GM19193 (cell line): ENCODE measurements around the gene DMRTC2.

Experiments
- POLR2A ChIP-seq: IDR thresholded peaks from 4 replicates; pipeline ENCODE4 v1.6.1; 2011; ENCODE audit not compliant: insufficient read depth, insufficient read length; ENCODE audit errors: extremely low read depth

Gene DMRTC2

GRCh38 chr19:41821003-41821735, 23.7 kb upstream of the DMRTC2 start:
- TF ChIP-seq POLR2A = no peak

GRCh38 chr19:41837981-41838708, 6.7 kb upstream of the DMRTC2 start:
- no peak for TF ChIP-seq POLR2A

DNA sequence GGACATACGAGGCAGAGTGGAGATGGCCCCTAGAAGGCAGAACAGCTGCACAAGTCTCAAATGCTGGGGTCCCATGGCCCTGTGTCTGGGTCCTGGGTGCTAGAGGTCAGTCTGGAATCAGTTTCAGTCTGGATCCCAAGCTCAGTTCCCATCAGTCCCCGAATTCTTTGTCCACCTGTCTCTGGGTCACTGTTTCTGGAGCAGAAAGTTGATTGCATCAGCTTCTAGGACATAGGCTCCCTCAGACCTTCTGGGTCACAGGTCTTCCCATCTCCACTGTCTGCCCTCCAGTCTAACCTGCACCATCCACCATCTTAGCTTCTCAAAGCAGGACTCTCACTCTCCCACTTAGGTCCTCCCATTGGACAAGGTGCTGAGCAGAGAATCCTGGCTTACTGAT, 5.6 kb upstream of the DMRTC2 start:
- no peak for TF ChIP-seq POLR2A

- no peak for TF ChIP-seq POLR2A
Measured at GRCh38 chr19:41843371-41843770, 1.5 kb upstream of the DMRTC2 start.

DNA sequence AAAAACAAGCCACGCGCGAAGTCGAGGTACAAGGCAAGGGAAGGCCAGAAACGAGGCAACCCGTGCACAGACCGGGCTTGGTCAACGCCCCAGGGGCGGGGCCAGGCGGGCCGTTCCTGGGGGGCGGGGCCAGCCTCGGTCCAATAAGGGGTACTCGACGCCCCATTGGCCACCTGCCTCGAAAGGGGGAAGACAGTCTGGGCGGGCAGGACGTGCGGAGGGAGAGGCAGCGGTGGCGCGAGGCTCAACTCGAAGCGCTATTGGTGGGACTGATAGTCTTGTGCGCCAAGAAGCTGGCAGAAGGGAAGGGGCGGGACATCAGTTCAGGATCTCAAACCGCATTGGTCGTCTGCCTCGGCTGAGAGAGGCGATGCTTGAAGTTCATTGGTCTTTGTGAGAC, 241 bp upstream of the DMRTC2 start, which contains the start of gene LYPD4:
TSS of gene LYPD4 (minus strand) at position 83 of the 400 bp plus-strand sequence. CDS start 5,398 bp downstream, outside the sequence.
- no peak for TF ChIP-seq POLR2A

GRCh38 chr19:41845051-41845590, 279 bp downstream of the DMRTC2 start:
- TF ChIP-seq POLR2A = no peak

DNA sequence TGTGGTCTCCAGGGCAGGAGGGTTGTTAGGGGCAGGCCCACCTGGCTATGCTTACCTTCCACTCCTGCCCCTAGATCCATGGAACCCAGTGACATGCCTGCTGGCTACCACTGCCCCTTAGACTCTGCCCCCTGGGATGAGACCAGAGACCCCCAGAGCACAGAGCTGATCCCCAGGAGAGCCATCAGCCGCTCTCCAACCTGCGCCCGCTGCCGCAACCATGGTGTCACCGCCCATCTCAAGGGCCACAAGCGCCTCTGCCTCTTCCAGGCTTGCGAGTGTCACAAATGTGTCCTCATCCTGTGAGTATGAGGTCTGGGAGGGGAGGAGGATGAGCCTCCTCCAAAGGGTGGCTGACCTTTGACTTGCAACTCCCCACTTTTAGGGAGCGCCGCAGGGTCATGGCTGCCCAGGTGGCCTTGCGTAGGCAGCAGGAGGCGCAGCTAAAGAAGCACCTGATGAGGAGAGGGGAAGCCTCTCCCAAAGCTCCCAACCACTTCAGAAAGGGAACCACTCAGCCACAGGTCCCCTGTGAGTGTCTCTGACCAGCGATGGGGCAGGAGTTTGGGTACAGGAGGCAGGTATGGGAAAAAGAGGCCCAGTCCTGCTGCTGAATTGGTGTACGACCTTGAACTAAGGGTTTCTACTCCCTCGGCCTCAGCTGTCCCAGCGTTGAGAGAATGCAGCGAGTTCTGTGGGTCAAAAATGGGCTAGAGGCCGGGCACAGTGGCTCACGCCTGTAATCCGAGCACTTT, 2.7 kb downstream of the DMRTC2 start:
- TF ChIP-seq POLR2A = no peak

DNA sequence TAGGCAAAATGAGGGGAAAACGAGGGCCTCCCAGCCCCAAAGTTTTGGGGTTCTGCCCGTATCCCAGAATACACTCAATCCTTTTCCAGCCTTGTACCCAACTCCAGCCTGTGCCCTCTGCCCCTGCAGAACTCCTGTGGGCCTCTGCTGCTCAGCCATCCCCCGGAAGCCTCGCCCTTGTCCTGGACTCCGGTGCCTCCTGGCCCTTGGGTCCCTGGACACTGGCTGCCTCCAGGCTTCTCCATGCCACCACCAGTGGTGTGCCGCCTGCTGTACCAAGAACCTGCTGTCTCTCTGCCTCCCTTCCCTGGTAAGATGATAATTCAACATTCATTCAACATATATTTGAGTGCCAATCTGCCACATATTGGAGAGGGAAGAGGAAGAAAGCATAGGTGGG, 3.8 kb downstream of the DMRTC2 start:
- TF ChIP-seq POLR2A = no peak

DNA sequence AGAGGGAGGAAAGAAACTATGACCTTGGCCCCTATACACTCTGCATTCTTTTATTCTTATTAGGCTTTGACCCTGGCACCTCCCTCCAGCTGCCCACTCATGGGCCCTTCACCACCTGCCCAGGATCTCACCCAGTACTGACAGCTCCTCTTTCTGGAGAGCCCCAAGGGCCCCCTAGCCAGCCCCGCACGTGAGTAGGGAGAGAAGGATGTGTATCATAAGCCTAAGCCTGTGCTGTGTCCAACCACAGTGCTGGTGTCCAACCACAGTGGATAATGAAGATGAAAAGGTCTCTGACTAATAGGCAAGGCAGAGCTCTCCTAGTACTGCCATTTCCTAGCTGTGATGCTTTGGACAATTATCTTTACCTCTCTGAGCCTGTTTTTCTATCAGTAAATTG, 4.2 kb downstream of the DMRTC2 start:
- TF ChIP-seq POLR2A = no peak

DNA sequence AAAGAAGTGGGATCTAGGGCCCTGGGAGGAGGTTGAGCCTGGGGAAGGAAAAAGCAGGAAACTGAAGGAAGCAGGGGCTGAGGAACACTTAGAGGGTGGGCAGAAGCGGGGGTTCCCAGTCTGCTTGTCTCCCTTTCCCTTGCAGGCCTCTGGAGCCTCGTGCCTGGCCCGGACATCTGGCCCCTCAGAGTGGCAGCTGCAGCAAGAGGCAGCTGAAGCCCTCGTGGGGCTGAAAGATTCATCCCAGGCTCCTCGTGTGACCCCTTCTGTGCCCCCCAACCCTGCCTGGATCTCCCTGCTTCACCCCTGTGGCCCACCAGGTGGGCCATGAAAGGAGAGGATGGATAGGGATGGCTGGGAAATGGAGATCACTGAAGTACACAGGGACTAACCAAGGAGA, 5.5 kb downstream of the DMRTC2 start:
- no peak for TF ChIP-seq POLR2A

DNA sequence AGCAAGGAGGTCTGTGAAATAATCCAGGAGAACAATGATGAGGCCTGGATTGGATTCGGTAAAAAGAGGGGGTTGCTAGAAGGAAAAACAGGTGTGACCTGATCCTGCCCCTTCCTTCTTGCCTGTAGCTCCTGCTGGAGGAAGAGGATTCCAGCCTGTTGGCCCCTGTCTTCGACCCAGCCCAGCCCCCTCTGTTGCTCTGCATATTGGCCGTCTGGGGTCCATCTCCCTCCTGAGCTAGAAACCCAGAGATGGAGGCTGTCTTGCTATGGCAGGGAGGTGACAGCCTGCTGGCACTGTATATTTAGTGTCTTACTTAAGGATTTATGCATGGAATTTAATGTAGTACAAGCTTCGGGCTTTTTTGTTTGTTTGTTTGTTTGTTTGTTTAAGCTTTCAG, 6.6 kb downstream of the DMRTC2 start:
- no peak for TF ChIP-seq POLR2A

GRCh38 chr19:41853344-41853743, 8.5 kb downstream of the DMRTC2 start:
- no peak for TF ChIP-seq POLR2A

- no peak for TF ChIP-seq POLR2A
Measured at GRCh38 chr19:41853768-41854167, 8.9 kb downstream of the DMRTC2 start.

DNA sequence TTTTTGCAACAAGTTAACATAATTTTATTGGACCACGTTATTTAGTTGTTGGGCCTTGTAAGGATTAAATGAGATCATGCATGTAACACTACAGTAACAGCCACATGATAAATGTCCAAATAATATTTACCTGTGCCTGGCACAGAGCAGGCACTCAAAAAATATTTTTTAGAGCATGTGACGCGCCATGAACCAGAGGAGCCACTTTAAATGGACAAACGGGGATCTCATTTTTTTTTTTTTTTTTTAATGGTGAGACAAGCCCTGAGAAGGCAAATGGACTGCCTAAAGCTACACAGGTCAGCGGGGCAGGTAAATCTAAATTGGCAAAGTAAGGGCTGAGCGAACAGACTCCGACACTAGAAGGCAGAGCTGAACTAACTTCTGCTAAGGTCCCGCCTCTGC, 14.4 kb downstream of the DMRTC2 start:
- no peak for TF ChIP-seq POLR2A
